Astrocyte of the spinal cord (primary cell): ENCODE data around the gene NRG2.

Source experiments
- DNase-seq: peaks from one replicate; pipeline ENCODE4 v3.0.0; 2011; ENCODE audit warnings: low read depth, low spot score
- H3K4me3 ChIP-seq: 2 replicates; pipeline ENCODE4 v1.5.1; 2011; ENCODE audit warnings: low read depth, mild to moderate bottlenecking, low read length, moderate library complexity
- CTCF ChIP-seq: IDR thresholded peaks from 2 replicates; pipeline ENCODE4 v1.5.1; 2012; ENCODE audit warnings: low read depth, mild to moderate bottlenecking, low read length, inconsistent platforms
- in situ Hi-C: cut with HindIII; loops from 2 replicates; pipeline ENCODE4 v1.10.0; 2017; ENCODE audit warnings: low sequenced_read_pairs

Gene NRG2

DNA sequence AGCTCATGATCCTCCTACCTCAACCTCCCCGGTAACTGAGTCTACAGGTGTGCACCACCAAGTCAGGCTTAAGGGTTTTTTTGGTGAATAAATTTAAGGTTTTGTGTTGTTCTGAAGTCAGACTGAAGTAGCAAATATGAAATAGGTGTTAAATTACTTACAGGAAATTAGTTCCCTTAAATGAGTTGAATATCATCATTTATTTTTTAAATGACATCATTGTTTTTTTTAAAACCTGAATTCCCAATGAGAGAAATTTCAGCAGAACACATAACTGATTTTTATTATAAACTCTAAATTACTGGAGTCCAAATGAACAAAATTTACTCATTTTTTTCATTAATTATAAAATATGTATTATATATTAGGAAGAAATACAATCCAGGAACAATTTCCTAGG is 33.0 kb upstream of the NRG2 start:
- H3K4me3 ChIP-seq = no peak overlapping the region
- TF ChIP-seq CTCF = no peak
- DNase-seq = no peak
- in situ Hi-C loops = no loop called here

- no peak for DNase-seq
- in situ Hi-C loops = no loop called here
- TF ChIP-seq CTCF = no peak
- no peak overlapping the region for H3K4me3 ChIP-seq
Measured at GRCh38 chr5:140075371-140075770, 32.3 kb upstream of the NRG2 start.

GRCh38 chr5:140073296-140073695 is 30.2 kb upstream of the NRG2 start:
- no peak overlapping the region for H3K4me3 ChIP-seq
- peak; percentile 35 for TF ChIP-seq CTCF
- in situ Hi-C loops = loop anchor here (25.0 kb wide), 1 partner anchor 89 kb away; no protein-coding TSS in a partner anchor
- peak; percentile 20 for DNase-seq

GRCh38 chr5:140072812-140073211 is 29.7 kb upstream of the NRG2 start:
- no peak overlapping the region for H3K4me3 ChIP-seq

GRCh38 chr5:140060816-140061215 is 17.7 kb upstream of the NRG2 start:
- no peak for DNase-seq
- in situ Hi-C loops = loop anchor here (25.0 kb wide), 1 partner anchor 101 kb away; no protein-coding TSS in a partner anchor
- no peak for TF ChIP-seq CTCF
- no peak overlapping the region for H3K4me3 ChIP-seq

More at GRCh38 chr5:140072812-140073211, 29.7 kb upstream of the NRG2 start:
- DNase-seq = no peak
- no peak for TF ChIP-seq CTCF
- in situ Hi-C loops = loop anchor here (25.0 kb wide), 1 partner anchor 89 kb away; no protein-coding TSS in a partner anchor

DNA sequence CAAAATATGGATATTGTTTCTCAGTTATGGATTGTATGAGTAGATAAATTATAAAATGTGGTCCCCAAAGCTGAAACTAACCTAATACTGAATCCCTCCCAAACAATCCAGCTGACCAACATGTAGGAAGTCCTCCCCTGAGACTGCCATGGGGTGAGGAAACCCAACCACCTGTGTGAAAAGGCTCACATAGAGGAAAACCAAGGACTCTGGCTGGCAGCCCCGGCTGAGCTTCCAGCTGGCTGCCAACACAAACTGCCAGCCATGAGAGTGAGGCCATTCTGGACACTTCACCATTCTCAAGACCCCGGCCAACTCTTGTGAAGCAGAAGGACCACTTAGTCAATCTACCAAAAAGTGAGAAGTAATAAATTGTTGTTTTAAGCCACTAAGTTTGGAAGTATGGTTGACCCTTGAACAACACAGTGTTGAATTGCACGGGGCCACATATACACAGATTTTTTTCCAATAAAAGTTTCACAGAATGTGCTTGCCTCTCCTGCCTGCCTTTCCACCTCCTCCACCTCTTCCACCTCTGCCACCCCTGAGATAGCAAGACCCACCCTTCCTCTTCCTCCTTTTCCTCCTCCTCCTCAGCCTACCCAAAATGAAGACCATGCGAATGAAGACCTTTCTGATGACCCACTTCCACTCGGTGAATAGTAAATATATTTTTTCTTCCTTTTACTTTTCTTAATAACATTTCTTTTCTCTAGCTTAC is 15.3 kb upstream of the NRG2 start:
- H3K4me3 ChIP-seq = no peak overlapping the region
- in situ Hi-C loops = loop anchor here (25.0 kb wide), 1 partner anchor 104 kb away; no protein-coding TSS in a partner anchor
- DNase-seq = no peak
- TF ChIP-seq CTCF = no peak
